Right ventricle myocardium inferior (tissue), 1 donor: Measurements from ENCODE around the gene JPH4. TPM values are rescaled to one million over a fixed set of nuclear protein-coding genes. Genes with fewer than 3 reads are reported as not detected.

Source experiments
- ATAC-seq: fragments of 200-7000 bp; cut with Tn5 transposase; one replicate; pipeline ENCODE4 v1.9.1; 2020; ENCODE audit warnings: mild to moderate bottlenecking, moderate library complexity
- DNase-seq: peaks from one replicate; pipeline ENCODE4 v3.0.0; 2021; ENCODE audit errors: missing footprints
- intact Hi-C: fragments of 100-400 bp; cut with DNase I; formaldehyde crosslinking; loops from one replicate; pipeline ENCODE4 v1.11.0; 2022
- total RNA-seq: library from RNA; stranded (reverse); fragmentation: NEBNext Ultra II Directional; extraction: Animal tissue kit (Norgen Biotek cat#: 25700); gene quantifications from one replicate; pipeline ENCODE4 v1.2.1, GENCODE V29; 2021
- donor health status: DM: no; HTN: yes; CAD: no; lungs with severe emphysema.

JPH4 gene
- total RNA-seq, 1 donor from 2014 or later, result 0.24 TPM

DNA sequence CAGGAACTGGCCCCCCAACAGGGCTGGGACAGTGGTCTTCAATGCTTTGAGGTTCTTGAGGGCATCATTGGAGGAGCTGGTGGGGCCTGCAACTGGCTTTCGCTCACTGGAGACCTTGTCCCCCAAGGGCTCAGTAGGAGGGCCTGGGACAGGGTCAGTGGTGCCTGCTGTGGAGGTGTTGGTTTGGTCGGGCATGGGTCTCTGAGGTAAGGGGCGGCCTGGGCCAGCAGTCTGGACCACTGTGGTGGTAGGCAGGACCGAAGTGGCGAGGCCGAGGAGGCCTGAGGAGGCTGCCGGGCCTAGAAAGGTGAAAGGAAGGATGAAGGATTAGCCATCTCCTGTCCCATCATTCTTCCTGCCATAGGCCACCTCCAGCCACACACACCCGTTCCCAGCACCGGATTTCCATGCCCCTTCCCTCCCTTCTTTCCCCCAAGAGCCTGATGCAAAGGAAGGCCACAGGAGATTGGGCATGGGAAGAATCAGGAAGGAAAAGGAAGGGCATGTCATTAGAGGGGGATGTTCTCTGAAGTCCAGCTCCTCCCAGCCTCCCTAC is 55.9 kb downstream of the JPH4 start:
- ATAC-seq (no peak), DNase-seq (no peak)
- intact Hi-C loops, result no loop called here

DNA sequence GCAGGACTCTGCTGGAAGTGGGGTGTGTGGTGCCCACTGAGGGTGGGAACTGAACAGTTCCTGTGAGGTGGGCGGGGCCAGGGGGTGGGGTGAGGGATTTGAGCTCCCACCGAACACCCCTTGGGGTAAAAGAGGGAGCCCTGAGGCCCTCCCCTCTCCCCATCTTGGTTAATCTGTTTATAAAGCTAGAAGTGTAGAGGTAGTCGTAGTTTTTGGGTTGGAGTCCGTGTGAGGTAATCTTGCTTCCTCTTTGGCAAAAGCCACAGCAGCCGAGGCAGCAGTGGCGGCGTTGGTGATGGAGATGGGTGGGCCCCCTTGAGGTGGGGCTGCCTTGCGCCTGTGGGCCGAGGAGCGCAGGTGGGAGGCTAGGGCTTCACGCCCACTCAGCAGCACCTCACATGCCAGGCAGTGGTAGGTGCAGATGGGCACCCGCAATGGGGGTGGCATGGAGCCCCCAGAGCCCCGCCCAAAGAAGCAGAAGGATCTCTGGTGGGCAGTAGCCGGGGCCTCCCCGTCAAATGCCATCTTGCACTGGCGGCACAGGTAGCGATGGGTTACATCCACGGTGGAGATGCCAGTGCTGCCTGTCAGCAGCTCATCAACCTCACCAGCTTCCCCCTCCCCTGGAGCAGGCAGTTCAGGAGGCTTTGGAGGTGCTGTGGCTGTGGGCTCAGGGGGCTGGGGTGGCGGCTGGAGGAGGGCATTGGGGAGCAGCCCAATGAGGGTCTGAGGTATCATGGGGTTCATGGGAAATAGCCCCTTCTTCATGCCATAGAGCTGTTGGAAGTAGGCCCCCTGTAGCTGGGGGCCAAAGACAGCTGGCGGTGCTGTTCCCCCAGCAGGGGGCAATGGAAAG is 56.6 kb downstream of the JPH4 start:
- no peak for ATAC-seq
- intact Hi-C loops, result no loop called here
- no peak for DNase-seq

DNA sequence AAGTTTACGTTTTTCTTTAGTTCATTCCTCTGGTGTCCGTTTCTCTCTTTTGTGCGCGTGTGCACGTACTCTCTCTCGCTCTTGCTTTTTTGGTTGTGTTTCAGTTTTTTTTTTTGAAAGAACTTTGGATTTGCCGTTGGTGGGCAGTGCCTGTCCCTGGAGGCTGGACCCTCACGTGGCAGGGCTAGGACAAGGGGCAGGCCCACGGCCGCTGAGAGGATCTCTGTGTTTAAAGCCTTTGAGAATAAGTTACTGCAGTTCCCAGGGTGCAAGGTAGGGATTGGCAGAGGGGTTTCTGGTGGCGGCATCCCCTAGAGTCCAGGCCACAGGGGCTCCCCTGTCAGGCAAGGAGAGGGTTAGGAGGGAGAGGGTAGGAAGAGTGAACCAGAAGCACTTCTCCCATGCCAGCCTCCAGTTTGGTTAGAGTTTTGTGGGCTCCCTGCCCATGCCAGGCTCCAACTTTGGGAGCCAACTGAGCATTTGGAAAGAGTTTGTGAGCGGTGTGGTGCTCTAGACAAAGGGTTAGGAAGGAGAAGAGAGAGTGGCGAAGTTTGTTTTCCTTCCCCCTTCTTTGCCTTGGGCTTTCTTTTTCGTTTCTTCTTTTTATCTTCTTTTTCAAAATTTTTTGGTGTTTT is 57.6 kb downstream of the JPH4 start:
- intact Hi-C loops, result no loop called here
- ATAC-seq (no peak), DNase-seq (no peak)

DNA sequence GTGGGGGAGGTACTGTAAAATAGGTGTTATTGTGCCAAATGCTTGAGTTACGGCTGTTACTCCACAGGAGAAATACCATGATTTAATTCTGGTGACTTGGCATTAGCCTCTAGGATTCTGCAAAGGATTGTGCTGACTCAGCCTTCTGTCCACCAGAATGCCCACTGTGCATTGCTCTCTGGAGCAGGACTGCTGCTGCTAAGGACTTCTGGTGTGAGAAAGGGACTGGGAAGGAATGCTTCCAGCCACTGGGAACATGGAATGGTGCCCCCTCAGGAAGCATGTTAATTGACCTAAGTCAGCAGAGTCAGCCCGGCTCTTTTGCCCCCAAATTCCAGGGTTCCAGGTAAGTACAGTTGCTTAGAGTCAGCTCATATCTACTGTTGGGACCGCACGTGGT is 59.9 kb downstream of the JPH4 start:
- intact Hi-C loops, result no loop called here
- DNase-seq (no peak), ATAC-seq (no peak)

Other genes starting within 250 kb of the JPH4 start
- gene SLC22A17, start 225.9 kb downstream of the JPH4 start, total RNA-seq, result 10.1 TPM
- gene EFS, start 213.6 kb downstream of the JPH4 start, total RNA-seq, result 4.0 TPM
- not detected for gene IL25, start 206.0 kb downstream of the JPH4 start, total RNA-seq
- gene CMTM5, start 201.7 kb downstream of the JPH4 start, total RNA-seq, result 0.92 TPM
- gene MYH6, start 170.5 kb downstream of the JPH4 start, total RNA-seq, result 3,910 TPM
- 11,833 TPM for gene MYH7, start 143.1 kb downstream of the JPH4 start, total RNA-seq
- 19.8 TPM for gene NGDN, start 109.1 kb downstream of the JPH4 start, total RNA-seq
- 0.60 TPM for gene ZFHX2, start 27.0 kb downstream of the JPH4 start, total RNA-seq
- gene THTPA, start 22.5 kb downstream of the JPH4 start, total RNA-seq, result 16.0 TPM
- gene AP1G2, start 11.0 kb downstream of the JPH4 start, total RNA-seq, result 15.5 TPM
- not detected for gene DHRS2, start 57.6 kb upstream of the JPH4 start, total RNA-seq